GM19099 (cell line): Measurements from ENCODE around the gene PSORS1C1.

ENCODE experiments used
- POLR2A ChIP-seq: IDR thresholded peaks from 3 replicates; pipeline ENCODE4 v1.6.1; 2011; ENCODE audit warnings: low read depth; ENCODE audit not compliant: insufficient read length; ENCODE audit errors: extremely low read depth

PSORS1C1 gene

DNA sequence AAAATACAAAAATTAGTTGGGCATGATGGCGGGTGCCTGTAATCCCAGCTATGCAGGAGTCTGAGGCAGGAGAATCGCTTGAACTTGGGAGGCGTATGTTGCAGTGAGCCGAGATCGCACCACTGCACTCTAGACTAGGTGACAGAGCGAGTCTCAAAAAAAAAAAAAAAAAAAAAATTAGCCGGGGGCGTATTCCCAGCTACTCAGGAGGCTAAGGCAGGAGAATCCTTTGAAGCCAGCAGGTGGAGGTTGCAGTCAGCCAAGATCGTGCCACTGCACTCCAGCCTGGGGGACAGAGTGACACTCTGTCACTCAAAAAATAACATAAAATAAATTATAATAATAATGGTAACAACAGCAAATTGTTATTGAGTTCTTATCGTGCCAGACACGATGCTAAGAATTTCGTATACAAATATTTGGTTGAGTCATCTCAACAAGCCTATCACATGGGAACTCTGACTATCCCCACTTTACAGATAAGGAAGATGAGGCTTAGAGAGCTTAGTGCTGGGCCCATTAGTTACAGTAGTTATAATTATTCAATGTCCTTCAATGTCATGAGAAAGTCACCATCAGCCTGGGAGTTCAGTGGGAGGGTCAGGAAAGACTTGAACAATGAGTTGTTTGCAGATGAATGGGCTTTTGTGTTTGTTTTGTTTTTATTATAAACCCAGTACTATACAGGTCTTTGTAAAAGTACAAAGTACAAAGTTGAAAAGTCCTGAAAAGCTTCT lies 21.7 kb upstream of the PSORS1C1 start:
- TF ChIP-seq POLR2A = no peak

DNA sequence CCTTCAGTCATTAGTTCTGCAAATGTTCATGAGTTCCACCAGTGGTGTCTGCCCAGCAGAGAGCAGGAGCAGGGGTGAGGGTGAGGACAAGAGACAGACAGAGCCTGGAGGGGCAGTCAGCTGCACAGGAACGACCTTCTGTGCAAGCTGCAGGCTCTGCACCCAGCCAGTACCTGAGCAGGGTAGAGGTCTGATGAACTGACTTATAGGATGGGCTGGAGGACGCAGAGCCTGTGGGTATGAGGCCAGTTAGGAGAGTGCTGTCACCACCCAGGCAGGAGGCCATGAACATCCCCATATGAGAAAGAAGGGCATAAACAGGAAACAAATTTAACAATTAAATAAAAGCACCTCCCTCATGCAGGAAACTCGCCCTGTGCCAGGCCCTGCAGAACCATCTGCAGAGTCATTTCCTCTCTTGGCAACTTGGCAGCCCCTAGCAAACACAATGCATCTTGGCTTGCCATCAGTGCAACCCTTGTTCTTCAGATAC lies 20.2 kb upstream of the PSORS1C1 start:
- TF ChIP-seq POLR2A = no peak

DNA sequence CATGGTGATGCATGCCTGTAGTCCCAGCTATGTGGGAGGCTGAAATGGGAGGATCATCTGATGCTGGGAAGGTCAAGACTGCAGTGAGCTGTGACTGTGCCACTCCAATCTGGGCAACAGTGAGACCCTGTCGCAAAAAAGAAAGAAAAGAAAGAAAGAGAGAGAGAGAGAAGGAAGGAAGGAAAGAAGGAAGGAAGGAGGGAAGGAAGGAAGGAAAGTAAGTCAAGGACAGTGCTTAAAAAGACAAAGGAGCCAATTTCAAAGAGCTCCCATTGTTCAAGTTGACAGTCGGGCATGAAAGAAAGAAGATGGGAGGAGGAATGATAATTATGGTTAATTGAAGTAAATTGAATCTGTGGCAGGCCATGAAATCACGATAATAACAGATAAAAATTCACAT lies 18.4 kb upstream of the PSORS1C1 start:
- no peak for TF ChIP-seq POLR2A

DNA sequence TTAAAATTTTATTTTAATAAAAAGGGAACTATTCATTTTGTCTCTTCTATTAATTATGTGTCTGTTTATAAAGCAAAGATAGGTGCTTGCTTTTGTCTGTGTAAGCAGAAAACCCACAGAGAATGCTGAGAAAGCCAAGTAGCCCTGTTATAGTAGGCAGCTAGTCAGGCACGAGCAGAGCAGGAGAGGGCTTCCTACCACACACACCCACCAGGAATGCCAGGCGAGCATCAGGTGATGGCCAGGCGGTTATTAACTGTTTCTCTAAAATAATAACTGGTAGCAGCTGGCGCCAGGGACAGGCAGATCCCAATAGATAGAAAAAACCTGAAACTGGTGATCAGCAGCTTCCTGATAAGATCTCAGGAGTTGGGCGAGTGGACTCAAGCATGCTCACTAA lies 17.9 kb upstream of the PSORS1C1 start:
- no peak for TF ChIP-seq POLR2A

DNA sequence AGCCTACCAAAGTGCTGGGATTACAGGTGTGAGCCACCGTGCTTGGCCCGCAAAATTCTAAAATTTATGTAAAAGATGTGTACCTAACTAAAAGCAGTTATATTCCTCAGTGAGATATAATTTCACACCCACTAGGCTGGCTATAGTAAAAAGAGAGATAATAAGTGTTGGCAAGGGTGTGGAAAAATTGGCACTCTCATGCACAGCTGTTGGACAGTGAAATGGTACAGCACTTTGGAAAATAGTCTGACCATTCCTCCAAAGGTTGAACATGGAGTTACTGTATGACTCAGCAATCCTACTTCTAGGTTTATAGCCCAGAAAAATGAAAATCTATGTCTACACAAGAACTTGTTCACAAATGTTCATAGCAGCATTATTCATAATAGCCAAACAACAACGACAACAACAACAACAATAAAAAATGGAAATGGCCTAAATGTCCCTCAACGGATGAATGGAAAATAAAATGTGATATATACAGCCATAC lies 16.1 kb upstream of the PSORS1C1 start:
- no peak for TF ChIP-seq POLR2A

DNA sequence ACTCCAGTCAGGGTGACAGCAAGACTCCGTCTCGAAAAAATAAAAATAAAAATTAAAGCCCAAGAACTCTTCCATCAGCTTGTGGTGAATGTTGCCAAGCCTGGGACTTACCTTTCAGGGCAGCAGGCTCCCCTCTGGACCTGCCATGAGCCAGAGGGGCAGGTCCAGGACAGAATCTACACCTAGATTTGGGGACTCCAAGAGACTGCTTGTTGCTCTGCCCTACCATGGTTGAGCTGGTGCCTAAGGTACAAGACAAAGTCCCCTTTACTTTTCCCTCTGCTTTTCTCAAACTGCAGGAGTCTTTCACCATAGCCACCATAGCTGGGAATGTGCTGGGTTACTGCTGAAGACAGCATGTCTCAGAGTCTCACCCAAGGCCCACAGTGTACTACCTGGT lies 11.5 kb upstream of the PSORS1C1 start:
- no peak for TF ChIP-seq POLR2A

DNA sequence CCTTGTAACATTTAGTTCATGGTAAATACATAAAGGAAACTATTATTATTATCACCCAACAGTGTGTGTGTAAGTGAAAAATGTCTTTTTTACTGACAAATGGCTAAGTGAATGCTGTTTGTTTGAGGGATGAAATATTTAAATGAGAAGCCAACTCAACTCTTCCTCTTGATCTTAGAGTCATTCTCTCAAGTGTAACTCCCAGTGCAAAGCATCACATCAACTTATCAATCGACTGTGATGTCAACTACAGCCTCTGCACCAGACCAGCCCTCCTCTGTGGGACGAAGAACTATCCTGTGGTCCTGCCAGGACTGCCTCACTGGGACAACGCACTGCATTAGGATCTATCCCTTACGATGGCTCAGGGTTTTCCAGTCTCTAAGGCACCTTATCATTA lies 7.5 kb upstream of the PSORS1C1 start:
- TF ChIP-seq POLR2A = no peak

DNA sequence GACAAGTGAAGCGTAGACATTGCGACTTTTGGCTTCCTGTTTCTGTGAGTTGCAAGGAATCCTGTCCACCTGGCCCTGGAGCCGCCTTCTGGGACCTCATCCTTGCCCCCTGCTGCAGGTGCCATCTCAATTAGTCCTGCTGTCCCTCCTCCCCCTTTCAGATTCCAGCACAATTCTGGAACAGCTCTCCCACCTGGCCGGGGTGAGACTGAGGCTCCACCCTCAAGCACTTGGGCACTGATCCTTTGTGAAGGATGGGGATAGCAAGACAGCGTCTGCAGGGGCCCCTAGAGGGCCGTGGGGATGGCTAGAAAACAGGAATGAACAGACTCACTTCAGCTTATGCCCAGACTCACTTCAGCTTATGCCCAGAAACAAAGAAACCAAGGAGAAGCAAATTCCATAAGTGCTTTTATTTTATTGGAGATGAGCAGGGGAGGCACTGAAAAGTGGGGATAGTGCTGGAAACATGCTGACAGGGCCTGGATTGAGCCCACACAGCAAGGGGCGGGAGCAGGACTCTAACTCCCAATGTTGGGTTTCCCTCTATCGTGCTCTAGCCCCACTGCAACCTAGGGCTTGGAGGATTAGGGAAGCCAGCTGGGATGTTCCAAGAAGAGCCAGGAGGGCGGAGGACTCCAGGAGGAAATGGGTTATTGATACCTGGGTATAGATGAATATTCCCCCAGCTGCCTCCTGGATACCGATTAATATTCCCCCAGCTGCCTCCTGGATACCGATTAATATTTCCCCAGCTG lies 3.6 kb upstream of the PSORS1C1 start:
- no peak for TF ChIP-seq POLR2A

DNA sequence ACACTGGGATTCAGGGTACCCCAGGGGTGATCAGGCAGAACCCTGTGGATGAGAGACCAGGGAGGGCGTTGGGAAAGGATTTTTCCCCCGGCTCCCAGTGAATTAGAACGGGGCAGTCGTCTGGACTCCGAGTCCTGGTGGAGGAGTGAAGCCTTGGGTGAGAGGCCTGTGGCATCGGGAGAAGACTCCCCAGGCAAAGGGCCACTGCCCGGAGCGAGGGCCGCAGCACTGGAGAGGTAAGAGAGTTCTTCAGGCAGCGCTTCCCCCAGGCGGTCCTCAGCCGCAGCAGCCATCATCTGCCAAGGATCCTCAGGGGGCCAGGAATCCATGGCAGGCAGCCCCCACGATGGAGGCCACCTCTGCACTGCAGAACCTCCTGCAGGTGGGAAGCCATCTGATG lies 2.9 kb upstream of the PSORS1C1 start:
- TF ChIP-seq POLR2A = no peak

DNA sequence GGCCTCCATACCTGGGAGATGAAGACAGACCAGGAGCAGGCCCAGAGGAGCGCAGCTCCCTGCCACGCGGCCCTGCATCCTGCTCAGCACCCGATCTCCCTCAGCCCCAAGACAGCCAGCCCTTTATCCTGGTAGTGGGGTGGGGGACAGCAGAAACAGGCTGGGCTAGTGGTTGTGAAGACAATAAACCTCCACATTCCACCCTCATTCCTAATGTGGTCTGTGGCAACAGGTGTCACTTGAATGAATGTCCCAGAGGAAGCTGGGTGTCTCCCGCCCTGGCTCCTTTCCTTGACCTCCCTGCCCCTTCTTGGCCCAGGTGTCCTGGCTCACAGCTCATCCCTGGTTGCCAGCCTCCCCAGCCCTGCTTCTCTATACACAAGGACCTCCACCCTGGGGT lies 2.1 kb upstream of the PSORS1C1 start, which contains the start of gene C6orf15:
Gene C6orf15 (minus strand): TSS at position 98 of the 400 bp plus-strand sequence. CDS start 20 bp downstream, at position 78.
- no peak for TF ChIP-seq POLR2A

DNA sequence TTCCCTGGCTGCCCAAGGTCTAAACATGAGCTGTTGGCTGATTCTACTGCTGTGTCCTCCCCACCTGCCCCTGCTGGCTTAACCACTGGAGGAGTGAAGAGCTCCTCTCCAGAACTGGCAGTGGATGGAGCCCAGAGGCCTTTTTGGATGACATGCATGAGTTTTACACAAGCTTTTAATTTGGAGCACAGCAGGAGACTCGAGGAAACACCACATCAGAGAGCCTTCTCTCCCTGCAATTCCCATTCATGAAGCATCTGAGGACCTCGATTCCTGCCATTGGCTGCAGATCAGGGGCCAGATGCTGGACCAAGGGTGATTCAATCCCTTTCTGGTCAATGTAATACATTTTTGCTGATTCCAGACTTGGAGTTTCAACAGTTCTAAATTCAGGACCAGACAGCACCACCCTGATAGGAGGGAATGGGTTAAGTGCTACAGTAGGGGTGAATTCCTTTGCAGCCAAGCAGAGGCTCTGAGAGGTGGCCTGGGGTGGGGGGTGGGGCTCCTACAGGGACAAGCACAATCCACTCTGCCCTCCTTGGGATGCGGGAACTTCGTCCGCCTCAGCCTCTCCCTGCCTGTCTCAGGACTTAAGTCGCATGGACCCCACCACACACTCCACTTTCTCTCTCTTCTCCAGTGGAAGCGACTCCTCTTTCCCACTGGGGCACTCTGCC lies 599 bp upstream of the PSORS1C1 start:
- no peak for TF ChIP-seq POLR2A

DNA sequence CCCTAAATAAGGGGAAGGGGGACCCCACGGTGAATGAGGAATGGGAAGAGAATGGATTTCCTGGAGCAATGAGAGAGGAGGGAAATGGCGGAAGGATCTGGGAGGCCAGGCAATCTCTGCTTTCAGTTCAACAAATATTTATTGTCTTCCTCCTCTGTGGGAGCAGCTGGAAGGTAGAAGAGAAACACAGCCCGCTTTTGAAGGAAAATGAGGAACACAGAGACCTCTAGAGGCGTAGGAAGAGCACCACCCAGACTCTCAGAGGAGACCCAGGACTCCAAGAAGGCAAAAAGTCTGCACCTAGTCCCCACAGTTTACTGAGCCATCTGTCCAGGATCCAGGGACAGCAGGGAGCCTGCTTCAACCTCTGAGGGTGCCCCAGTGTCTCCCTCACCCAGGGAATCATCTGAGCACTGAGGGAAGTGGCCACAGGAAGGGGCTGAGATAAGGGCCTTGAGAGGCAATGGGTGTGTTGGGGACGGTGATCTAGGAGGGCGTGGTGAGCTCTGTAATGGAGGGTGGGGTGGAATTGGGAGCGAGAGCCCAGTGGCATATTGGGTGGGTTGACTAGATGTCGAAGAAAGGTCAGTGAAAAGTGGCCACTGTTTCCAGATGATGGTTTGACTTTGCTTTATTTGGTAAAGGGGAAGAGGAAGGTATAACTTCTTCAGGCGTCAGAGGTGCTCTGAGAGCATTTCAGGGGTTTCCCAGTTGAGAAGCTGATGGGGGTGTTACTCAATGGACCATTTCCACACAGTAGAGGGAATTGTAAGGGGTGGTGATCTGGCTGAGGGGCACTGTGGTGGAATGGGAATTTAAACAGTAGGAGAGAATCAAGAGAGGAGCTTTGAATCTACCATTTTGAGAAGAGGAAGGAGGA lies 610 bp downstream of the PSORS1C1 start:
- no peak for TF ChIP-seq POLR2A

DNA sequence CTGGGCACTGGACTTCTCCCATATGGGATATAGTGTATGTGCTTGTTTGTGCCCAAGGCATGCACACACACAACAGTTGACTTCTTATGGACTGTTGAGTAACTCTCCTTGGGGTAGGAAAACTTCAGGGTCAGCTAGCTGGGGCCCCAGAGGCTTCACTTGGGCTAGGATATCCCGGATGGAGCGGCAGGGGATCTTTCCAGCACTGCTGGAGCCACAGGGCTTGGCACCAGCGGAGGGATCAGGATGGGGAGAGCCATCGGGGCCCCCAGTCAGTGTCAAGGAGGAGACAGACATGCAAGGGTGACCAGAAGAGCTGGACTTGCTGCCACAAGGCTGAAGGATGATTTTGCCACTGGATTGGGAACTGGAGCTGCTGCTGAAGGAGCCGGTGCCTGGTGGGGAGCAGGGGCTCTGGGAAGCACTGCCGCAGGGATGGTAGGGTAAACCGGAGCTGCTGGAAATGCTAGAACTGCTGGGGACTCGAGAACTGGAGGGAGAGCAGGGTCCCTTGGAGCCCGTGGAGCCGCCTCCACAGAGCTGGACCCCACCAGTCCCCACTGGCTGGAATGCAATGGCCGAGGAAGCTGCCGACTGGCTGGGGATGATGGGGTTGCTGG lies 1.5 kb downstream of the PSORS1C1 start:
- no peak for TF ChIP-seq POLR2A
